H4 (cell line): ENCODE results near the gene LDLRAD4. TPM values are rescaled to one million over a fixed set of nuclear protein-coding genes. Genes with fewer than 3 reads are reported as not detected.

Experiments used
- DNase-seq: peaks from one replicate; pipeline ENCODE4 v3.0.0-alpha.2; 2015; ENCODE audit warnings: low spot score
- total RNA-seq: library from RNA; depleted of rRNA; stranded (reverse); fragments of >200 nt; shearing (Covaris generic); gene quantifications from 2 replicates; pipeline ENCODE4 v1.2.3, GENCODE V29; 2014

The LDLRAD4 gene
- total RNA-seq, 1 experiment from 2014 or later, result 6.9 TPM

DNA sequence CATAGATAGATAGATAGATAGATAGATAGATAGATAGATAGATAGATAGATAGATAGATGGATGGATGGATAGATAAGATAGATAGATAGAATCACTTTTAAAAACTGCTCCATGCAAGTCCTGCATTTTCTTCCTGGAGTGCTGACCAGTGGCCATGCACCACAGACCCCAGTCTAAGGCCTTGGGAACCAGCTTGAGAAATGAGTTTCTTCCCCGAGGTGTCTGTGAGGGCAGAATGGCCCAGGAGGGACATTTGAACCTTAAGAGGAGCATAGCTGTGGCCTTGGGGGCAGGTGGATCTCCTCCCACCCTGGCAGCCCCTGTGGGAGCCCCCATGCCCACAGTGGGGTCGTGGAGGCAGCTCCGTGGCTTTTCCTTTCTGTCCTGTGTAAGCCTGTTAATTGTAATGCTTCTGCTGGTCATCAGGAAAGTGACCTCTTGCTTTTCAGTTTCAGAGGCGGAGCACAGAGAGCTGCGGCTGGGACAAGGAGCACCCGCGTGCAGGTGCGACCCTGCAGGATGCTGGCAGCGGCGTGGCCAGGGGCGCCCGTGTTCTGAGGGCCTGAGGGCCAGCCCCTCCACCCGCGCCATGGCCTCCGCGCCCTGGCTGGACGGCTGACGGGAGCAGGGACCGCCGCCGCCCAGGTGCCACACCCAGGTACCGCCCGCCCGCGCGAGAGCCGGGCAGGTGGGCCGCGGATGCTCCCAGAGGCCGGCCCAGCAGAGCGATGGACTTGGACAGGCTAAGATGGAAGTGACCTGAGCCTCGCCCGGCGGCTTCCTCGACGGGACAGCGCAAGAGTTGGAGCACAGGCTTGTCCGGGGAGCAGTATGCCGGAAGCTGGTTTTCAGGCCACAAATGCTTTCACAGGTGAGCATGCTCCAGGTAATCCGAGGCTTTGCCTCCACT lies 168.6 kb downstream of the LDLRAD4 start:
- no peak for DNase-seq

DNA sequence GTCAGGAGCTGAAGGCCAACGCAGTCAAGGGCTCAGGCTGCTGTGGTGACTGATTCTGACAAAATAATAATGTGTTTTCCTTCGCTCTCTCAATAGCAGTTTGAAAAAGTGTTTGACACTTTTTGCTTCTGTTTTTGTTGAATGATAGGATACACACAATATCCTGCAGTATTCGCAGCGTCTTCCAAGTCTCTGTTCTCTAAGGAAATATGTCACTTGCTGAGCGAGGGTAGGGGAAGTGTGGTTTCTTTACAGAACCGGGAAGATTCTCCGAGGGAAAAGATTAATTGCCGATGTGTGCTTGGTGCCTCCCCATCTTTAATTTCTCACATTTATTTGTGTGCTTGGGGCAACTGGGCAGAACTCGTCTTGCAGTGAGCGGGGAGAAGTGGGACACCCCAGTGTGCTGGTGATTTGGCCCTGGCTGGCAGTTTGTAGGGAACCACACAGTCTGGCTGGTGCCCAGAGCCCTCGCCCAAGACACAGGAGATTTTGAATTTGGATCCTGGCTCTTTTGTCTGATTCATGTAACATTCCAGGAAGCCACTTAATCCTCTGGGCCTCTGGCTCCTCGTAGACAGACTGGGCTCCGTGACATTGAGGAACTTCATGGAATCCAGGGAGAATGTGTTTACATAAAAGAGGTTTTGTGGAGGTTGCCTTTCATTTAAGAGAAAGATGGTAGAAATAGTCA lies 169.4 kb downstream of the LDLRAD4 start:
- peak; percentile 73 for DNase-seq

DNA sequence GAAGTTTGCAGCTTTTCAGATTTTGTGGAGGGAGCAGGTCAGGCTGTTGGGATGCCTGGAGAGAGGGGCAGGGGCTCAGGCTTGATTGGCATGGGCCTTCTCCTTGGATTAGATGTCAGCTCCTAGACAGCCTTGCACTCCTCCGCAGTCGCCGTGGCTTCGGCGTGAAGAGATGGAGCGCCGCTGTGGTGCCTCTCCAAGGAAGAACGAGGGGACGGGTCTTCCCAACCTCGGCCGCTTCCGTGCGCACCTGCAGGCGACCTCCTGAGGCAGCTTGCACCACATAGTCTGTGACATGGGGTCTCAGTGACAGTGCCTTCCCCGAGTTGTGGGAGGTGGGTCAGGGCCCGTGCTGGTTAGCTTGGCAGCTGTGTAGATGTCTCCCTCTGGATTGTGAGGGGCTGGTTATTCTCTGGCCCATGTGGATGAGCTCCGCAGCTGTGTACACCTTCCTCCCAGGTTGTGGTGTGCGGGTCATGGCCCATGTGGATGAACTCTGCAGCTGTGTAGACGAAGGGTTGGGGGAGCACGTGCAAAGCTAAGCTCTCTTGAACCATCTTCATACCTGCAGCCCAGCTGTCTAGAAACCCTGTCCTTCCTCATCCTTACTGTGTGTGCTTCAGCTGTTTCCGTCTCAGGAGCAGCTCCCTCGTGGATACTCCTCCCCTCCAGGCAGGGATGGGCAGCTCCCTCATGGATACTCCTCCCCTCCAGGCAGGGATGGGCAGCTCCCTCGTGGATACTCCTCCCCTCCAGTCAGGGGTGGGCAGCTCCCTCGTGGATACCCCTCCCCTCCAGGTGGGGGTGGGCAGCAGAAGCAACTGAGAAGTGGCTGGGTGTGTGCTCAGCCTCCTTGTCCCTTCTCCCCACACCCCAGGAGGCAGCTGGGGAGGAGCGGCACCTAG lies 170.3 kb downstream of the LDLRAD4 start:
- DNase-seq, result no peak

DNA sequence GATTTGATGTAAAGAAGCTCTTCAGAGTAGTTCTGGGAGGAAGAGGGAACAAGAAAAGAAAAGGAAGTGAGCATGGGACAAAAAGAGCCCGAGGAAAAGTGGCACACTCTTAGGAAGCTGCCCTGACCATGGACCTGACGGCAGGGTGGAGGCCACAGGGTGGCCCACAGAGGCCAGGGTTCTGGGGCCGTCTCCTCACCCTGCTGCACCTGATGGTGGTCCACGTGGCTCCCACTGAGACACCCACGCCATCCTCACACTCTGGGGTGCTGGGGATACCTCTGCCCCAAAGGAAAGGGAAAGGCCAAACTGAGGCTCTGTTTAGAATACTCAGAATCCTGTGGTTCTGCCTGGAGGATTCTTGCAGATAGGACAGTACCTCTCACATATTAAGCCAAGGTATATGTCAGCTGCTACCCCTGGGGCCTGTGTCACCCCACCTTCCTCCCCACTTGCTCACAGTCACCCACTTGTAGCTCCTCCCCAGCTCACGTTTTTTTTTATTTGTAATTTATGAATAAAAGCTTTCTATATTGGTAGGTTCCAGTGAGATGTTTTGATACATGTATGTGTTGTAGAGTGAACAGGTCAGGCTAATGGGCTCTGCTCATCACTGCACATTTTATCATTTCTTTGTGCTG lies 171.1 kb downstream of the LDLRAD4 start:
- DNase-seq, result no peak

DNA sequence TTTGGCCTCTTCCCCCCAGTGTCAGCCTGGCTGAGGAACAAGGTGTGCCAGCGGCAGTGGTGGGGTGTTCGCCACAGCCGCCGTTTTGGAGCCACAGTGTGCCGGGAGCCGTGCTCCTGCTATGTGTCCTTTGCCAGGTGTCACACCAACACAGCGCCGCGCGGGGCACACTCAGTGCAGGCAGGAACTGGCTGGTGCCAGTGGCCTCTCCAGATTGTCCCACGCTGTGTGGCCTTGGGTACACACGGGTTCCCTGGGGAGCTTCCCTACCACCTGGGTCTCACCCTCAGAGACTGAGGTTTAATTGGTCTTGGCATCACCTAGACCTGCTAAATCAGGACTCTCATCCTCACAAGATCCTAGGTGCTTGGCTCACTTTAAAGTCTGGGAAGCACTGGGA lies 171.6 kb downstream of the LDLRAD4 start:
- no peak for DNase-seq

DNA sequence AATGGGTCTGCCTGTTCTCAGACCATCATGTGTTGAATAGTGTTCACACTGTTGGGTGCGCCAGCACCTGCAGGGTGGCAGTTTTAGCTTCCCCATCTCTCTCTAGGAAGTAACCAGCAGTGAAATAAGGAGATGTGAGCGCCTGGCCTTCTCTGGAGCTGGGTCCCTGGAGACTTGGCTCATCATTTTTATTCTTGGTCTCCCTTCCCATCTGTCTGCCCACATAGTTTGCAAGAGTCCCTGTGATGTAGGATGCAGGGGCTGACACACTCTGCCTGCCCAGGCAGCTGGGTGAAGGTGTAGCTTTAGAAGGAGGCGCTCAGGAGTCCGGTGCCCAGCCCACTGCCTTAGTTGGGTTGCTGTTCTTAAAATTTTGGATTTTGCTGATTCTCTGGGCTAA lies 172.2 kb downstream of the LDLRAD4 start:
- no peak for DNase-seq

DNA sequence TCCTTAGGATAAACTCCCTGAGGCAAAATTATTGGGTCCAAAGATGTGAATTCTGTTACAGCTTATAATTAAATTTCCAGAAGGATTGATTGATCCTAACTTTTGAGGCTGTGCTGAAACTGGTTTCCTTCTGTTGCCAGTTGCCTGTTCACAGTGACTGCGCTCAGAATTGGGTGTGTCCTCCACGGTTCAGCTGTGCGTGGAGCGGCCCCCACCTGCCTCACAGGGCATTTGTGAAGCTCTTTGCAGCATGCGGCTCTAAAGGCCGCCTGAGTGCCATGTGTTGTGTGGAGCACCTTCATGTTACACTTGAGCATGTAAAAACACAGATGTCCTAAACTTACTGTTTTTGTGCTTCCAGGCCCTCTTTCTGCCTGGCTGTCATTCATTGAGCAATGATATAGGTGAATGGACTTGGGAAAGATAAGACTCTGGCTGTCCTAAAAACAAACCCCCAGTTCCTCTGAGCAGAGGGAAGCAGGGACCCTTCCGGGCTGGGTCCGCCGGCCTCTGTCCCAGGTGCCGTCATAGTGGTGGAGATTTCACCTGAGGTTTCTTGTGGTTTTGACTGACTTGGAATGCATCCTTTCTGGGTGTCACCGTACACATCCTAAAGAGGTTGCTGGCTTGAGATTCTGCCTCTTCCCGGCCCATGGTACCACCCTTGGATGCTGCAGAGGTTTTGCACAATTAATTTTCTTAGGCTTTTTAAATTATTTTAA lies 173.6 kb downstream of the LDLRAD4 start:
- DNase-seq, result no peak

DNA sequence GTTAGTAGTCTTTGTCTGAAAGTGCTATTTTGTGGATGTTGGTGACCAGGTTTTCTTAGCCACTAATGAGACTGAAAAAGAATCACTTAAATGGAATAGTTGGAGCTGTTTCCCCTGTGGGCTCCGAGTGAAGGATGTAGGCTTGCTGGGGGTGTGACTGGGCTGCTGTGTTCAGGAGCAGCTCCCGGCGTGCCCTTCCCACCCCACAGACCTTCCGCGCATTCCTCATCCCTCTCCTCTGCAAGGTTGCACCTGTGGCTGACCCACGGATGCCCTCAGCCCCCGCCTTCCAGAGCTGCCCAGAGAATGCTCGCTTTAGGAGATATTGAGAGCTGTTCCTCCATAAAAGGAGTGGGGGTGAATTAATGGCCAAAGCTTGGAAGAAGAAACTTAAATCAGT lies 174.3 kb downstream of the LDLRAD4 start:
- DNase-seq, result no peak

DNA sequence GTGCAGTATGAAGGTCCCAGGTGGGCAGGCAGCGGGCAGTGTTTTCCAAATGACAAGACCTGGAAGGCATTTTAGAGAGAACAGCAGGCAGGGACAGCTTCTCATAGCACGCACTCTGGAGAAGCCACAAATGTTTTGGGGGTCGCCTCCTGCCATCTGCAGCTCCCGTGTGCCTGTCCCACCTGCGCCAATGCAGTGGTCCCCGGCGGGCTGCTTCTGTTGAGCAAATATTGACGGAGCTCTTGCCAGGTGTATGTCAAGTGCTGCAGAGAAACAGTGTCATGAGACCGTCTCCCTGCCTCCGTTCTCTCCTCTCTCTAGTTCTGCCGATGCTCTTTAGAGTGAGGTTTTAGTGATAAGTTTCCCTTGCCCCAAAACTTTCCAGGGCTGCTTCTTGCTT lies 174.8 kb downstream of the LDLRAD4 start:
- no peak for DNase-seq

DNA sequence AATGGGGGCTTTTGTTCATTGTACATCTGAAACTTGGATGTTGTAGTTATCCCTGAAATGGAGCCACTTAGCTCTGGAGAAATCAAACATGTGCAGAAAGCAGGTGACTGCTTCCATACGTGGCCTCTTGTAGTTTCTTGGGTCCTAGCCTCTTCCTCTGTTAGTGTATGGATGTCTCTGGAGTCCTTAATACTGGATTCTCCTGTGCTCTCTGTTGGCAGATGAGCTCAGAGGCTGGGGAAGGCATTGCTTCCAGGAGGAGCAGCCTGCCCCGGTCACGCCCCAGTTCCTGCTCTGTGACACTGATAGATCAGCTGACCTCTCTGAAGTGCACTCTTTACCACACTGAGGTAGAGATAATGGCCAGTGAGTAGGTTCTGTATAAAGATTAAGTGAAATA lies 176.2 kb downstream of the LDLRAD4 start:
- no peak for DNase-seq

DNA sequence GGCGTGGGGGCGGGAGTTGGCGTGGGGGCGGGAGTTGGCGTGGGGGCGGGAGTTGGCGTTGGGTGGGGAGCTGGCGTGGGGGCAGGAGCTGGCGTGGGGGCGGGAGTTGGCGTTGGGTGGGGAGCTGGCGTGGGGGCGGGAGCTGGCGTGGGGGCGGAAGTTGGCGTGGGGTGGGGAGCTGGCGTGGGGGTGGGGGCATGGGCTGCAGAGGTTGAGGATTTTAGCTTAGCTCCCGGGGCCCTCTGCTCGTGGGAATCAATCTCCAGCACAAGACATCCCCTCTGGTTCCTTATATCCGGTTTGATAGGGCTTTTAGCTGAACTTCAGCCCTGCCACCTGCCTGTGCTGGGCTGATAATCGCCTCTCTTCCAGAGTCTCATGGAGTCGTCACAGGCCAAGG lies 177.0 kb downstream of the LDLRAD4 start:
- DNase-seq, result no peak

DNA sequence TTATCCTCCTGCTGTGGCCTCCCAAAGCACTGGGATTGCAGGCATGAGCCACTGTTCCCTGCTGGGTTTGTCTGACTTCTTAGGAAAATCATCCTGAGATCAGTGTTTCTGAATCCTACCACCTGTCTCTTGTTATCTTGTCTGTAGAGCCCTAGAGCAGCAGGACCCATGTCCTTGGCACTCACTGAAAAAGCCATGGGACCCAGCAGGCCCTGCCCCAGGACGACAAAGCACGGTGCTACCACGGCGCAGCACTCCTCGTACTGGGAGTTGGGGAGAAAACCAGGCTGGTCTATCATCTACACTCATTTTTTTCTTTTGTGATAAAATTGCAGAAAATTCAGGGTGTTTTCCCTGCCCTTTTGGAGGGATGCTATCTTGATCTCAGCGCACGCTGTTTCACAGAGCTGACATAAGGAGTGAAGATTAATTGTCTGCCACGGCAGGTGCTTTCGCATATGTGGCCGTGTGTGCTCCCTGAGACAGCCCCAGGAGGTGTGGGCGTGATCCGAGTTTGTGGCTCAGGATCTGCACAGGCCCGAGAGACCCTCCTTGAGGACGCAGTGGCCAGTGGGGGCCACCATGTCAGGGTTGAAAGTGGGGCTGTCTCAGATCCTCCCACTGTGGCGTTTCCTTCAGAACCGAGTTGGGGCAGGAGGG lies 179.1 kb downstream of the LDLRAD4 start:
- DNase-seq, result no peak

DNA sequence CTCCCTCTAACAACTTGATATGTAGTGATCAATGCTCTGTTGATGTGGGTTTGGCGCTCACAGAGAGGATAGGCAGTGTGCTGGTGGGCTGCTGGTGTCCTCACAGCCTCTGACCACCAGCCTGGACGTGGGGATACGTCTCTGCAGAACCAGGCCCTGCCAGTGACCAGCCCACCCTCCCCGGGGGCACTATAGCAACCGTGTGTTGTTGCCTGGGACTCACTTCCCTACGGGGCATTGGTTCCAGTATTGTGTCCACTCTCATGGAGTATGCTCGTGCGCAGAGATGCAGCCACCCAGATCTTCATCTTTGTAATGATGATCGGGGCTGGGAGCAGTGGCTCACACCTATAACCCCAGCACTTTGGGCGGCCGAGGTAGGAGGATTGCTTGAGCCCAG lies 180.1 kb downstream of the LDLRAD4 start:
- no peak for DNase-seq

DNA sequence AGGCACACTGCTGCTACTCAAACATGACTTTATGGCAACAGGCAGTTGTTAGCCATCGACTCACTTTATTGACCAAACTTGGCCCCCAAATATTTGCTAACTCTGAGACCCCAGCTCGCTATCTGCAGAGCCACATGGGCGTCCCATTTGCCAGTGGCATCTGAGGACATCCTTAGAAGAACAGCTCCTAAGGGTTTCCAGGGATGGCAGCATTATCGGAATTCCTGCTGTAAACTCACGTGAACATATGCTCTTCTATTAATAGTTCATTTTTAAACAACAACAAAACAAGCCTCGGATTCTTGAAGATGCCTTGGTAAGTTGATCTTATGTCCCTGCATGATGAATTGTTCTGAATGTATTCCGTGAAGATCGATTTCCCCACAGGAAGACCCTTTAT lies 181.0 kb downstream of the LDLRAD4 start:
- DNase-seq, result no peak

DNA sequence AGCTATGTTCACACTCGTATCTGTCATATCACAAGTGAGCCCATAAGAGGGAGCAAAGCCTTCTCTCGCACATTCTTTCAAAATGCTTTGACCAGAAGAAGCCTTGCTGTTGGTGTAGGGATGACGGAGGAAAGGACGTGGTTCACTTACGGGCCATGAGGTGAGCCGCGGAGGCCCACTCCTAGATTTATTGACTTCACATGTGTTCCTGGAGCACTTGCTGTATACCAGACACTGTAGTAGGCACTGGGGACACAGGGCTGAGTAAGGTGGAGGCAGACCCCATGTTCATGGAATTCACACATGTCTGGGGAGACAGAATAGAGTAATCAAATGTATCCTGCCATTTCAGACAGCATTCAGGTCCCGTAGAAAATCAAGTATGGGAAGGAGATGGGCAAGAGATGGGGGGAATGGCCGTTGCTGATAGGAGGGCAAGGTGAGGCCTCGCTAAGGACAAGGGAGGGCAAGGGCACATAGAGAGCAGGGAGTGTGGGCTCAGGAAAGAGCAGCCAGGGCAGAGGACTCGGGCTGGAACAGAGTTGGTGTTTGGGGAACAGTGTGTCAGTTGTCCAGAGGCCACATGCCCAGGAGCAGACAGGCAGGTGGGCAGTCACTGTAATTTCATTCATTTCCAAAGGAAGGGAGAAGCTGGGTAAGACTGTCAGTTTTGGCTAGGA lies 182.2 kb downstream of the LDLRAD4 start:
- no peak for DNase-seq

DNA sequence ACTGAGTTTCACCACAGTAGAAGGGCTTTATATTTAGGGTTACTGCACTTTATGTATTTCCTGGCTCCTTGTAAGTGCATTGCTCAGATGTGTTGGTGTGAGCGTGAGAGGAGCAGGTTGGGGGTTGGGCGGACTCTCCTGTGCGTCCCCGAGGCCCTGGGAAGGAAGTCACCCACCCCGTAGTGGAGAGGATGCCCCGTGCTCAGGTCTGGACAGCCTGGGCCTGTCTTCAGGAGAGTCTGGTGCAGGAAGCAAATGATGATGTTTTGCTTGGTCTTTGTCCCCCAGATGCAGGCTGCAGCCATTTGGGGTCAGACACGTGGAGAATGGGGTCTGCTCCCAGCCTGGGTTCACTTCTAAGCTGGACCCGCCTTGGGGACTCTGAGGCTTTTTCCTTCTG lies 182.8 kb downstream of the LDLRAD4 start:
- no peak for DNase-seq

DNA sequence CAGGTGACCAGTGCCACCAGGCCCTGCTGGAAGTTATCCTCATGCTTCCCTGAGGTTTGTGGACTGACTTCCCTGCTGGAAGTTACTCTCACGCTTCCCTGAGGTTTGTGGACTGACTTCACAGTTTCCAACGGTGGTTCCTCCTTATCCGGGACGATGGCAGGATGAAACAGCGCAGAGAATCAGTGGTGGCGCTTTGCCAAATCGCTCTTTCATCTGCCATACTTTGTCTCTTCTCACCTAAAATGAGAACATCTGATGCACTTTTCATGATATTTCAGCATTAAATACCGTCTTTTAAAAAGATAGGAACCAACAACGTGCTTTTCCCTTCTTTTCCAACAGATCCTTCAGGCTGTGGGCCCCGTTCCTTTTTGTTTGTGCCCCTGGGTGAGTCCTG lies 183.3 kb downstream of the LDLRAD4 start:
- no peak for DNase-seq

DNA sequence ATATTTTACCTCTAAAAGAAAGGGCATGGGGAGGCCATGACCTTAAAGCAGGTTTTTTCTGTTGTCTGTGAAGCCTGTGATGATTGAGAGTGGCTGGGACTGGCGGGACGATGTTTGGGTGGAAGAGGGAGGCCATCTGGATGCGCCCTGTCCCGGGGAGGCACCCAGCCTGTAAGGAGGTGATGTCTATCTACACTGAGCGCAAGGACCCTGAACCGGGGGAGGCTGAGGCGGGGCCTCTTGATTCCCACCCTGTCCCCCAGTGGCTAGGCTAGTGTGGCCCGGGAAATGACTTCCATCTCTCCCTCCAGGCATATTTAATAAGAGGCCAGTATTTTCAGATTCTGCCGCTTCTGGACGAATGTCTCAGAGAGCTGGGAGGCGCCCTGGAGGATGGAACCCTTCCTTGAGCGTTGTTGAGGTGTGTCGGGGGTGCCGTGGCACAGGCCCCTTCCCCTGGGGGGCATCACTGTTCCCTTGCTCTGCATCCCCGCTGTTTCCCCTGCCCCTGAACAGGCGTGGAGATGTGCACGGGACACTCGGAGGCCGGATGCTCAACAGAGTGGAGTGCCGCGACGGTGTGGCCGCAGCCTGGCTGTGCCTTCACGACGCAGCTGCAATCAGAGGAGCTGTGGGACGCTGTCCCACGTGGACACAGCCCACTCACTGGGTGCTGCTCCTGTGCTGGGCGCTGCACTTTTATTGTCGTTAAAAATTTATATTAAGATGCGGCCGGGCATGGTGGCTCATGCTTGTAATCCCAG lies 185.4 kb downstream of the LDLRAD4 start:
- DNase-seq, result no peak
